B cell (primary cell): ENCODE data around the gene YOD1. TPM values are rescaled to one million over a fixed set of nuclear protein-coding genes. Genes with fewer than 3 reads are reported as not detected.

Source experiments
- ATAC-seq: fragments of 200-7000 bp; cut with Tn5 transposase; one replicate; pipeline ENCODE4 v1.10.0; 2021; ENCODE audit warnings: low read depth, mild to moderate bottlenecking, moderate number of reproducible peaks, moderate library complexity
- CTCF ChIA-PET: fragments of 350-600 bp; sonication (Branson Sonifier 250); formaldehyde crosslinking; loops from one replicate; lab custom pipeline; 2021; ENCODE audit warnings: antibody characterized with exemption, inconsistent platforms; lab: Charles Lee
- POLR2A ChIA-PET: fragments of 350-600 bp; sonication (Branson Sonifier 250); formaldehyde crosslinking; loops from one replicate; lab custom pipeline; 2021; ENCODE audit warnings: antibody characterized with exemption; lab: Charles Lee
- DNase-seq: peaks from one replicate; pipeline ENCODE4 v3.0.0; 2013
- H2AFZ ChIP-seq: 2 replicates; pipeline ENCODE4 v1.6.1; 2012; ENCODE audit warnings: mild to moderate bottlenecking, low read depth, low read length; ENCODE audit not compliant: insufficient read depth, poor library complexity, severe bottlenecking
- H3K27ac ChIP-seq, 2 donors: 1 replicate in 1 of 2; 2 replicates in 1 of 2; pipeline ENCODE4 v1.5.1; 2012 to 2013; ENCODE audit warnings: low read length in 2 of 2, mild to moderate bottlenecking in 2 of 2, moderate library complexity in 1 of 2
- H3K27me3 ChIP-seq, 4 experiments: fragments of 200-600 bp in 1 of 4; sonication (generic) in 1 of 4; replicated peaks in 1 of 4; 1 replicate in 2 of 4; 2 replicates in 2 of 4; pipeline versions ENCODE4 v1.6.1 to v1.7.0; 2013 to 2016; ENCODE audit warnings: low read length in 3 of 4, mild to moderate bottlenecking in 2 of 4, mixed read lengths in 1 of 4, moderate library complexity in 1 of 4; ENCODE audit not compliant: insufficient read depth in 4 of 4, control insufficient read depth in 3 of 4; ENCODE audit errors: control extremely low read depth in 1 of 4
- H3K36me3 ChIP-seq, 2 experiments: replicated peaks in 1 of 2; 1 replicate in 1 of 2; 2 replicates in 1 of 2; pipeline versions ENCODE4 v1.6.1 to v1.7.1; 2013; ENCODE audit warnings: low read length in 1 of 2; ENCODE audit not compliant: insufficient read depth in 2 of 2, control insufficient read depth in 1 of 2; ENCODE audit errors: control extremely low read depth in 1 of 2, extremely low read depth in 1 of 2
- H3K4me1 ChIP-seq, 2 donors: fragments of 200-600 bp in 1 of 2; sonication (generic) in 1 of 2; 1 replicate in 1 of 2; 2 replicates in 1 of 2; pipeline versions ENCODE4 v1.5.1 to v1.6.1; 2013 to 2017; ENCODE audit warnings: low read length in 2 of 2; ENCODE audit not compliant: control insufficient read depth in 2 of 2, insufficient read depth in 2 of 2
- H3K4me2 ChIP-seq: replicated peaks from 2 replicates; pipeline ENCODE3; 2012; ENCODE audit warnings: mild to moderate bottlenecking, low read depth, low read length; ENCODE audit not compliant: poor library complexity, severe bottlenecking
- H3K4me3 ChIP-seq, 5 experiments: fragments of 200-600 bp in 1 of 5; sonication (generic) in 1 of 5; 1 replicate in 3 of 5; 2 replicates in 2 of 5; pipeline versions ENCODE4 v1.5.1 to v1.7.0; 2011 to 2016; ENCODE audit warnings: low read length in 4 of 5, mild to moderate bottlenecking in 4 of 5, low read depth in 2 of 5, control low read depth in 1 of 5, moderate library complexity in 1 of 5; ENCODE audit not compliant: insufficient read depth in 1 of 5; ENCODE audit errors: control extremely low read depth in 1 of 5, extremely low read depth in 1 of 5
- H3K79me2 ChIP-seq: fragments of 200-600 bp; sonication (generic); one replicate; pipeline ENCODE4 v1.6.0; 2016; ENCODE audit warnings: low read length; ENCODE audit not compliant: control insufficient read depth, insufficient read depth
- H3K9ac ChIP-seq: fragments of 200-600 bp; sonication (generic); 2 replicates; pipeline ENCODE4 v1.6.1; 2017; ENCODE audit warnings: mild to moderate bottlenecking, low read length, moderate library complexity
- H3K9me3 ChIP-seq, 3 donors: one replicate each; pipeline versions ENCODE4 v1.6.1 to v1.7.1; 2013; ENCODE audit warnings: low read length in 2 of 3; ENCODE audit not compliant: control insufficient read depth in 2 of 3, insufficient read depth in 1 of 3; ENCODE audit errors: control extremely low read depth in 1 of 3
- H4K20me1 ChIP-seq: 2 replicates; pipeline ENCODE4 v1.6.0; 2012; ENCODE audit warnings: mild to moderate bottlenecking, low read length; ENCODE audit not compliant: insufficient read depth, control insufficient read depth, poor library complexity, severe bottlenecking
- H3K27ac Mint-ChIP-seq: one replicate; pipeline ENCODE4 v1.8.0; 2021; ENCODE audit warnings: mixed read lengths
- H3K27me3 Mint-ChIP-seq: one replicate; pipeline ENCODE4 v1.8.0; 2021; ENCODE audit warnings: mixed read lengths
- H3K4me1 Mint-ChIP-seq: one replicate; pipeline ENCODE4 v1.8.0; 2021; ENCODE audit warnings: mixed read lengths
- H3K4me3 Mint-ChIP-seq: one replicate; pipeline ENCODE4 v1.8.0; 2021; ENCODE audit warnings: mixed read lengths
- H3K9me3 Mint-ChIP-seq: one replicate; pipeline ENCODE4 v1.8.0; 2022; ENCODE audit warnings: mixed read lengths; ENCODE audit not compliant: insufficient read depth
- CTCF ChIP-seq: fragments of 200-600 bp; IDR thresholded peaks from one replicate; pipeline ENCODE4 v1.8.0; 2022; ENCODE audit warnings: antibody characterized with exemption, mild to moderate bottlenecking
- EZH2 ChIP-seq: IDR thresholded peaks from 2 replicates; pipeline ENCODE4 v1.6.1; 2012; ENCODE audit warnings: borderline replicate concordance, low read depth, mild to moderate bottlenecking, moderate library complexity, low read length; ENCODE audit not compliant: insufficient read depth, poor library complexity, severe bottlenecking
- WGBS: methylation state at CpG from one replicate; pipeline ENCODE4 v1.1.5; 2013; ENCODE audit warnings: missing lambda C conversion rate; ENCODE audit not compliant: insufficient coverage; 5-methylcytosine and 5-hydroxymethylcytosine counted together
- intact Hi-C: fragments of 100-400 bp; cut with micrococcal nuclease; formaldehyde crosslinking; loops from one replicate; pipeline ENCODE4 v1.10.0; 2022
- polyA plus RNA-seq: library from polyadenylated mRNA; depleted of rRNA; stranded (reverse); fragments of >200 nt; gene quantifications from 2 replicates; pipeline ENCODE4 v1.2.3, GENCODE V29; 2012
- total RNA-seq, 2 donors: library from RNA; stranded (reverse); fragments of 120-200 nt in 1 of 2; gene quantifications; 1 replicate in 1 of 2; 2 replicates in 1 of 2; pipeline versions ENCODE4 v1.2.3 to v1.2.4, GENCODE V29; 2013 to 2022

Gene YOD1
- total and polyA plus RNA-seq, 2 donors (not counting 1 experiment from before 2014, with no cell fraction given), result 2.3 to 9.4 TPM

- ATAC-seq (no peak), DNase-seq (no peak)
- Histone ChIP-seq H3K79me2 (no peaks in the 10 kb centered on the region), H2AFZ (no peak overlapping the region), H3K9me3 (no peaks in the 10 kb centered on the region), H4K20me1 (no peaks in the 10 kb centered on the region), H3K36me3 (no peaks in the 10 kb centered on the region), H3K4me3 (no peak overlapping the region), H3K9ac (no peak overlapping the region), H3K27ac (no peak overlapping the region), H3K27me3 (no peaks in the 10 kb centered on the region), H3K4me1 (peaks cover 6 to 8% of the 10 kb centered on the region in 2 donors), H3K4me2 (no peak overlapping the region)
- intact Hi-C loops, result no loop called here
- Mint-ChIP-seq H3K4me1 (peaks cover 7% of the 10 kb centered on the region), H3K27me3 (no peaks in the 10 kb centered on the region), H3K4me3 (no peak overlapping the region), H3K9me3 (no peaks in the 10 kb centered on the region), H3K27ac (no peak overlapping the region)
- no peak for TF ChIP-seq EZH2
- CTCF ChIA-PET, result interaction anchor here (0.7 to 2.2 kb wide), 3 partner anchors 10 to 715 kb away, joined by 3 to 9 read pairs (median 6); no protein-coding TSS in a partner anchor
- POLR2A ChIA-PET, result no interaction called here
- 100% methylated on average over 1 of the region's 2 CpGs for WGBS
These were observed 42.9 kb upstream of the YOD1 start for GRCh38 chr1:207093944-207094343.

- H3K4me3 Mint-ChIP-seq, result no peak overlapping the region
- no peaks in the 10 kb centered on the region for H3K9me3 Mint-ChIP-seq
- H3K27ac Mint-ChIP-seq, result no peak overlapping the region
- peaks cover 6% of the 10 kb centered on the region for H3K4me1 Mint-ChIP-seq
- Histone ChIP-seq H3K4me1 (peaks cover 10 to 11% of the 10 kb centered on the region in 2 donors), H3K27me3 (no peaks in the 10 kb centered on the region), H3K27ac (no peak overlapping the region), H2AFZ (no peak overlapping the region), H3K36me3 (no peaks in the 10 kb centered on the region), H3K4me2 (no peak overlapping the region), H3K9ac (no peak overlapping the region), H3K79me2 (no peaks in the 10 kb centered on the region), H4K20me1 (no peaks in the 10 kb centered on the region), H3K4me3 (no peak overlapping the region), H3K9me3 (no peaks in the 10 kb centered on the region)
- intact Hi-C loops, result no loop called here
- whole genome bisulfite sequencing, result 100% methylated on average over 1 of the region's 4 CpGs
- ChIA-PET POLR2A (no interaction called here), CTCF (interaction anchor here (1.3 to 1.5 kb wide), 2 partner anchors 13 to 314 kb away, joined by 3 to 6 read pairs; no protein-coding TSS in a partner anchor)
- no peak for ATAC-seq
- DNase-seq, result no peak
- TF ChIP-seq EZH2, result no peak
- no peak for TF ChIP-seq CTCF
- no peaks in the 10 kb centered on the region for H3K27me3 Mint-ChIP-seq
These were observed 40.3 kb upstream of the YOD1 start for GRCh38 chr1:207091200-207091908.
